HG03342 (cell line): ENCODE results near the gene NAA10.
A peak's percentile ranks its signal among the peaks of the same experiment; 100 is the strongest.

Source experiments
- ATAC-seq: cut with Tn5 transposase; IDR thresholded peaks from one replicate; pipeline ENCODE4 v1.9.1; 2021; ENCODE audit warnings: mild to moderate bottlenecking, moderate library complexity; ENCODE audit not compliant: unreplicated experiment

NAA10 gene

DNA sequence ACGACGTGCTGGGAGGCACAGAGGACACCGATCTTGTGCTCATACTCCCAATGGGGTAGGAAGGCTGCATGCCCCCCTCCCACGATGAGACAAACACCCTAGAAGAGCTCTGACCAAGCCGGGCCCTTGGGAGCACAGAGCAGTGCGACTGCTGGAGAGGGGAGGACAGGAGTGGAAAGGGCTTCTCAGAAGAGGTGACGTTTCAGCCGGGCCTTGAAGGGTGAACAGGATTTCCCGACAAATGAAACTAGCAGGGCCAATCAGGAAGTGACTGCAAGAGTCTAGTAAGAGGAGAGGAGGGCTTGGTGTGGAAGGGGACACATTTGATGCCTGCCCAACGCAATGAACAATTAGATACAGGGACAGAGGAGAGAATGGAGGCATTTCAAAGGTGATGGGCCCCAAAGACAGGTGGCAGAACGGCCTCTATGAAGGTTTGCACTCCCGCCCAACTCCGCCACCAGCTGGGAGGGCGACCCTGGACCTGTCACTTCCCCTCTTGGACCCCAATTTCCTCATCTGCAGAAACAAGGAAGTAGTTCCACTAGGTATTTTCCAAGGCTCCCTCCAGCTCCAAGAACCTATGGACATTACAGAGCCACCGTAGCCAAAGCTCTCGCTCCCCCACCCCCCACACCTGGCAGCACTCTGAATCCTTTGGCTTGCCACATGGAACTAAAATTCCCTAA, 32.8 kb upstream of the NAA10 start:
- ATAC-seq: no peak

- no peak for ATAC-seq
These were observed 32.2 kb upstream of the NAA10 start for GRCh38 chrX:153966841-153967535.

DNA sequence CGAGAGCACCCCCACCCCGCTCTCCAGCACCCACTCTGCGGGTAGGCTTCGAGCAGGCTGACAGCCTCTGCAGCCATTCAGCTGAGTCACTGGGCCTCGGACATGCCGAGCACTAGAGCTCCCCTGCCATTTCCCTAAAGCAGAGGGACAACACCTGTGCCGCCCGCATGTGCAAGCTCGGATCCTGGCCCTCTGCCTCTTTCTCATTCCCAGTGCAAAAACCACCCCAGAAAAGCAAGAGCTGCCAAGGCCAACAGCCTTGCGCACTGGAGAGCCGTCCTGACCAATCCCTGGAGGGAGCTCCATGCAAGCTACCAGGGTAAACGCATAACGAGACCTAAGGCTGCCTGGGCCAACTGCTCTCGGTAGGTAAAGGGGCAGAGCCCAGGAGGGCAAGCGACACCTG, 31.4 kb upstream of the NAA10 start:
- ATAC-seq: no peak

GRCh38 chrX:153965406-153965805, 30.6 kb upstream of the NAA10 start:
- ATAC-seq: no peak

GRCh38 chrX:153964105-153964504, 29.3 kb upstream of the NAA10 start:
- ATAC-seq: no peak

DNA sequence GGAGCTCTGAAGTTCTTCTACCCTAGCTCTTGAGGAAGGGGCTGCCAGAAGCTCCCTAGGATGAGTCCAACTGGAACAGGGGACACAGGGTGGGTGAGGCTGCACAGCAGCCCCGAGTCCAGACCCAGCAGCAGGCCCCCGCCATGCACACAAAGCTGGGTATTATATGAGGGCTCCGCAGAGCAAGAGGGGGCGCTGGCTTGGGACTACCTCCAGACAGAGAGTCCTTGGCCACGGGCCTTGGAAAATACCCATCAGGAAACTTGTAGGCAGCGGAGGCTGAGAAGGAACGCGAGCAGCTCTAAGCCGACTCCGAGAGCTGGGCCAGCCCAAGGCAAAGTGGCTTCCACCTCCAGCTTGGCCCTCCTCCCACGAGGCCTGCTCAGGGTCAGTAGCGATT, 28.7 kb upstream of the NAA10 start:
- ATAC-seq: no peak

GRCh38 chrX:153961292-153961691, 26.5 kb upstream of the NAA10 start:
- ATAC-seq: no peak

- no peak for ATAC-seq
These were observed 25.9 kb upstream of the NAA10 start for GRCh38 chrX:153960786-153961185.

- no peak for ATAC-seq
These were observed 25.2 kb upstream of the NAA10 start for GRCh38 chrX:153960077-153960476.

GRCh38 chrX:153959649-153960048, 24.8 kb upstream of the NAA10 start:
- no peak for ATAC-seq

DNA sequence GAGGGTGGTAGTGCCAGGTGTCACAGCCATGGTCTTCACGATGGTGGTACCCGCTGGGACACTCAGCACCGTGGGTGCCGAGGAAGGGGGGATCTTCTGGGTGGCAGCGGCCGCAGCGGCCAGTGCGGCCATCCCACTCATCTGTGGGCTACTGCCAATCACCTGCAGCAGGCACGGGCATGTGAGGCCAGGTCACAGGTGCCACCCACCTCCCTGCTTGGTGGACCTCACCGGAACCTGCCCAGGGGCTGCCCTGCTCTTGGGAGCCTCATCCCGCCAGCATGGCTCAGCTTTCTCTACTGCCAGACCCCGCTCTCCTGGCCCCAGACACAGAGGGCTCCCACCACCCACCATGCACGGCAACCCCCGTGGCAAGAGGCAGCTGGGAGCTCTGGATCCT, 23.8 kb upstream of the NAA10 start:
- ATAC-seq: no peak

DNA sequence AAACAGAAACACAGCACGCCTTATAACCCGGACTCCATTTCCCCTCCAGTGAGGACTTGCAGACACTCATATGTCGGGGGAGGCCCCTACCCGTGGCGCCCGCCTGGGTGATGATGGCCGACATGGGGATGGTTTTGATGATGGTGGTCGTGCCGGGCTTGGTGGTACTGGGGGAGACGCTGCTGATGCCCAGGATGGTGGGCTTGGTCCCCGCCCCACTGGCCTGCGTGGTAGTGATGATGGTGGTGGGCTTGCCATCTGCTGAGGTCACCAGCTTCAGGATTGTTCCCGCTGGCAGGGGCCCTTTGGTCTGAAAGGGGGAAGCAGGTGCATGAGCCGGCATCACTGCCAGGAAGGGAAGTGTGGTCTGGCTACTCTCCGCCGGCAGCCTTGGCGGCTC, 22.4 kb upstream of the NAA10 start:
- no peak for ATAC-seq

DNA sequence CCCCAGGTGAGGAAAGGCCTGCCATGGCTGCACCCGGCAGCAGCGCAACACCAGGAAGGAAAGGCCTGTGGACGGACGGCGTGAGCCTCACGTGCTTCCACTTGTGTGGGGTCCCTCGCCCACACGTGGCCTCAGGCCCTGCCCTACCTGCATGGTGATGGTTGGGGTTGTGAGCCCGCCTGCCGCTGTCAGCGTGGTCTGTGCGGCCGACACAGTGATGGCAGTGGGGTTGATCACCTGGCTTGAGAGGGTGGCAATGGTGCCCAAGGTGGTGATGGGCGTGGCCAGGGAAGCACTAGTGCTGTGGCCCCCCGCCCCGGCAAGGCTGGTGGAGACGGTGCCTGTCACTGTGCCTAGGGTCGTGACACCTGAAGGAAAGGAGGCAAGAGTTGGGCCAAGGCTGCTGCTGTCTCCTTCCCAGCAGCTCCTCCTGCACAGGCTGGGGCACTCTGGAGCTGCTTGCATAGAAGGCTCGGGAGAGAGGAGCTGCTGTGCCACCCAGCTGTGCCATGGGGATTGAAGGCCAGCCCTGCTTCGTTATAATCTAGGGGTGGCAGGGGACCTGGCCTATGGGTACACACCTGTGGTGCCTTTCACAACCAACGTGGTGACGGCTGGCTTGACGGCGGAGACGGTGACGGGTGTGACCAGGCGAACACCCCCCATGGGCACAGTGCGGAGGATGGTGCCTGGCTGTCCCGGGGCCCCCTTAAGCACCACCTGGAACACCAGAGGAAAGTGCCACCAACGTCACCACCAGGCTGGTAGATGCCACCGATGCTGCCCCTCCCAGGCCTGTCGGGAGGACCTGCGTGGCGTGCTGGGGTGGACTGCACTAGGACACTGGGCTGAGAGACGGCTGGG, 21.4 kb upstream of the NAA10 start:
- no peak for ATAC-seq

DNA sequence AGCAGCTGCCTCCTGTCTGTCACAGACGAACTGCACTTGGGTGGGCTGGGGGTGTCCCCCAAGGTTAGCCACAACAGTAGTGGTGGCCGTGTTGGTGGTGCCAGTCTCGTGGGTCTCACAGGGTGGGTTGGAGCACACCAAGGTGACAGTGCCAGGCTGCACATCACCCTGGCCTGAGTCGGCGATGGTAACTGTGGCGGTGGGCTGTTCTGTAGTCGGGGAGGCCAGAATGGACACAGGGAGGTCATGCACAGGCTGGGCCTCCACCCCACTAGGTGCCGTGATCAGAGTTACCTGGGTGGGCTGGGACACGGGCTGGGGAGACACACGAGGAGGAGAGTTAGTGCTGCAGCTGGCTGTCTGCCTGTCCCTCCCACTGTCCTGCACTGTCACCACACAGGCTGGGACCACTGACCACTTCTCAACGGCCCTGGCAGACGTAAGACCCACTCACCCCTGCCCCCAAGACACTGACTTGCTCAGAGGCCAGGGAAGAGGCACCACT, 20.4 kb upstream of the NAA10 start:
- no peak for ATAC-seq

GRCh38 chrX:153954558-153955227, 19.9 kb upstream of the NAA10 start:
- no peak for ATAC-seq

- ATAC-seq: no peak
These were observed 19.2 kb upstream of the NAA10 start for GRCh38 chrX:153953892-153954557.

- peak; percentile 61 for ATAC-seq
These were observed 18.5 kb upstream of the NAA10 start for GRCh38 chrX:153953342-153953830.

GRCh38 chrX:153952373-153953026, 17.7 kb upstream of the NAA10 start:
- ATAC-seq: no peak

- no peak for ATAC-seq
These were observed 17.0 kb upstream of the NAA10 start for GRCh38 chrX:153951683-153952372.
